NCI-H1092 (cell line): ENCODE data around the gene KCNIP4.

Source experiments
- DNase-seq: peaks from one replicate; lab custom pipeline; 2025; lab: John Stamatoyannopoulos, UW

The KCNIP4 gene

DNA sequence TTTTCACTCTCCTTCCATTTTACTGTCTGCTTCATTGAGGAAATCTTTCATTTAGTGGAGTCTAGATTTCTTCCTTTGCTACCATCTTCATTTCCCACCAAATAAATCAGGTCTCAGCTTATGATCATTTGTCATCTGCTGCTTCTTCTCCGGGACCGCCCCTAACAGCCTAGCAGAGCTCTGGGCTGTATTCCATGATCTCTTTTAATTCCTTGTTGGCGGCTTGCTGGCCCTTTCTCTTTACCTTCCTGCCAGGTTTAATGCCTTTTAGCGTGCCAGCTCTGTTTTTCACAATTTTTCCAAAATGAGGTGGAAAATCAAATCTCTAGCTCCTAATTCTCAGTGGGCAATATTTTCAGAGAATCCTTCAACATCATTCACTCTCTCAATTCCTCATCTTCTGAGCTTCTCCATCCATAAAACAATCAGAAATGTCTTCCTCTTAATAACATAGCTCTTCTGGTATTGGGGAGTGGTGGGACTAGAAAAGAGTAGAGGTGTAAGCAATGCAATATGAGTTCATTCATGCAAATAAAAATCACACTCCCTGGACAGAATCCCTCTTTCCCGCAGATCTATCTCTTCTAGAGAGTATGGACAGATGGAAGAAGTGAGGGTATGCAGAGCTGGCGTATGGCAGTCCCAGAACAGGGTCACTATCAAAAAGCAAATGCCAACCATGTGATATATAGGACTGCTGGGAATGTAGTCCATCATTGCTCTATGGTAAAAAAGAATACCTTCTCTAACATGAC lies 491.3 kb downstream of the KCNIP4 start:
- no peak for DNase-seq

- DNase-seq: no peak
These were observed 493.7 kb downstream of the KCNIP4 start for GRCh38 chr4:21454831-21455230.

- DNase-seq: no peak
These were observed 494.4 kb downstream of the KCNIP4 start for GRCh38 chr4:21454201-21454600.

DNA sequence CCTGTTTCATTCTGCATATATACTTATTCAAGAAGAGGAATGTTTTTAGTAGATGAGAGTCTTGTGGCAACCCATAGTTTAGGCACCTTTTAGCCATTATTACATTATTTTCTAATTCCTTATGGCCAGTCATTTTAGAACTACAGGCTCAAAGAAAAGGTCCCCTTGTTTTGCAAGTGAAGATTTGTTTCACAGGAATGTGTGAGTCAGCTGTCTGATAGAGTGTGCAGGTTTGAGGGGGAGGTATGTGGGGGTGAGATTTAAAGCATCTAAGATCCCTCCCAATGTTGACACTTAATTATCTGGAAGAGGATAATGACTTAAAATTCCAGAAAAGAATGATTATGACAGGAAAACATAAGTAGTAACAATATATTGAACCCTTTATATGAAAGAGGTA lies 495.6 kb downstream of the KCNIP4 start:
- no peak for DNase-seq

DNA sequence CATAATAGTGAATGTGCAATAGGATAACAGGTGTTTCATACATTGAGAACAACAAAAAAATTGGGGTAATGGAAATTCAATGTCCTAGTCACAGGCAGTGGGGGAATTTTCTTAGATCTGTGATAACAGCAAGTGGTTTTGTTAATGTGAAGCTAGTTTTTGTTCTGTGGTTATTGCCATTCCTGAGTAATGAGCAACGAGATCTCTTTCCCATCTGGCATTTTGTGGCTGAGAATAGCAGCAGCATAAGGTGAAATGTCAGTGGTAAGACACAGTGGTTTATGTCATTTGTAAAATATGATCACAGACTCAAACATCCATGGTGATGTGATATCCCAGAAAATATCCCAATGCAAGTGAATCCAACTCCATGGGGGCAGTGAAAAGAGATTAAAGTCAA lies 497.5 kb downstream of the KCNIP4 start:
- DNase-seq: no peak

DNA sequence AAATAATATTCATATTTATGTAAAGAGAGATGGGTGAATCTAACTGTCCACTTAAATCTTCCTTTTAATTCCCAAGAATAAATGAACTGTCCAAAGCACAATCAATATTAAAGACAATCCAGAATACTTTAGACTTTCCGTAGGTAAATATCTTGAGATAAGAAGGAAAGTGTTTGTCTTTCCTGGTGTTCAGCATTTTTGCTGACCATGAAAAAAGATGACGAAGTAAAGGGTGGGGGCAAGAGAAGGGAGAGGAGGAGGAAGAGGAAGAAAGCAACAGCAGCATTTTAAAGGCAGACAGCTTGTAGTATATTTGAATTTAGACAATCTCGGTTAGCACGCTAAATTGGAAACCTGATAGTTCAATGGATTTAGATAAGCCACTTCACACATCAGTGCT lies 498.2 kb downstream of the KCNIP4 start:
- DNase-seq: no peak

- DNase-seq: no peak
These were observed 501.1 kb downstream of the KCNIP4 start for GRCh38 chr4:21447301-21448054.

GRCh38 chr4:21420166-21420565 lies 528.4 kb downstream of the KCNIP4 start:
- no peak for DNase-seq

DNA sequence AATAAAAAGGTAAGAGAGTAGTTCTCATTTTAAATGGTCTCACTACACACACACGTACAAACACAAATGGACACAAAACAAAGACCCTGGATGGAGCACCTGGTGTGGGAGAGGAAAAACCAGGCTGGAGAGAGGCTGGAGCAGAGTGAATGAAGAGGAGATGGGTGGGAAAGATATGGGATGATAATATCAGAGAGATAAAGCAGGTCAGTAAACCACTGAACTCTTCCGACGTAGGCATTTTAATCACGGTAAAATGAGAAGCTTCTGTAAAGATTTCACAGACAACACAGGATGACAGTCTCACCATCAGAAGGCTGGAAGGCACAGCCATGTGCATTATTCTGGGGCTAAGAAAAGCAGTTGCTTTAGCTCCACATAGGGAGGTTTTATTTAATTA lies 532.8 kb downstream of the KCNIP4 start:
- no peak for DNase-seq

DNA sequence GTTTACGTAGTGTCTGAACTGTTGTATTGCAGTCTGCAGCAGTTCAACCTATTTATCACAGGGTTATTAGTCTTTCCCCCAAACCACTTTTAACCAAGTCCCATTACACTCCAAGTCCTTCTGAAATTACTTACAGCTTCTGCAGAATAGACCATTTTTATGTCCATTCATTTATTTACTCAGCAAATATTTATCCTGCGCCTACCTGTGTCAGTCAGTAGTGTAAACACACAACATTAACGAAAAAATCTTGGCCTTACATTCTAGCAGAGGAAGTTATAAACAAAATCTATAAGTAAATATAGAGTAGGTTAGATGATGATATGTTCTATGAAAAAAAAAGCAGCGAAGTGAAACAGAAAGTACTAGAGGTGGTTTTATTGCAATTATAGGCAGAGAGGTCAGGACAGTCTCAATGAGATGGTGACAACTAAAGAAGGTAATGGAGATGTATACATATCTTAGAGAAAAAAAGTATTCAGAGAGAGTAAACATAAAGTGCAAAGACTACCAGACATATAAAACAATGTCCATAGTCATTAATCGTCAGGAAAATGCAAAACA lies 534.7 kb downstream of the KCNIP4 start:
- DNase-seq: no peak

- no peak for DNase-seq
These were observed 537.5 kb downstream of the KCNIP4 start for GRCh38 chr4:21411086-21411485.

GRCh38 chr4:21410372-21410771 lies 538.2 kb downstream of the KCNIP4 start:
- DNase-seq: no peak

- DNase-seq: no peak
These were observed 560.9 kb downstream of the KCNIP4 start for GRCh38 chr4:21387683-21388082.

DNA sequence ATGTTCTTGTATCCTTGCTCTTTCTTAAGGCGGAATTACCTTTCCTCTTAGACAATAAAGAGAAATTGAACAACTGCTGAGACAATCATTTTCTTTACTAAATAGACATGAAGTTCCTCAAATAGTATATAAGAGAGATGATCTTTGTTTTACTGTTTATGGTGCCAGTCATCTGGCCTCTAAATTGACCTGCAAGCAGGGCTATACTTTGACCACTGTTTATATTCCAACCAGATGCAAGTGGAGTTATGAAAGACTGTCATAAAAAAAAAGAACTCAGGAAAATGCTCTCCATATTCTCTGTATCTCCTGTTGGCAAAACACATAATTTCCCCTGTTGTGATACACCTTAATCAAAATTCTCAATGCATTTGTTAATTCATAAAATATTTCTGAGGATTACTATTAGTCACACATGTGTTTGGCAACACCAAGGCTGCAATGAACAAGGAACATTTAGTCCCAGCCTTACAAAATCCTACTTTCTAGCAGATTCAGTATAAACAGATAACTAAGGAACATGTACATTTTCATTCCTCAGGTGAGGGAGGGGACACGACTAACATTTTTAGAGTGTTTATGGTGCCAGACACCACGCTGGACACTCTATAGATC lies 562.3 kb downstream of the KCNIP4 start:
- DNase-seq: no peak

DNA sequence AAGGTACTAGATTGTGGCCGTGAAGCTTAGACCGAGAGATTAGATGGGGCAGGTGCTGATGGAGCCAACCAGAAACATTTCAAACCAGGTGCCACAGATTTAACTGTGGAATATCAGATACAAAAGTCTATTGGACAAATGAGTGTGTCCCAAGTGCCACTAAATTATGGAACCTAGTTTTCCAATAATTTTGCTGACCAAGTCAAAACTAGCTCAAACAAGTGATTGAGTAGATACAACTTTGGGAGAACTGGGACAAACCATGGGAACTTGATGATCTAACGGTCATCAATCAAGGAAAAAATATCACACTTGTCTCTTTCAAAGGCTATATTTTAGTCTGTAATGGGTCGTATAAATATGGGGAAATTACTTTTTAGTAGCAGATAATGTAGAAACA lies 562.9 kb downstream of the KCNIP4 start:
- DNase-seq: no peak

DNA sequence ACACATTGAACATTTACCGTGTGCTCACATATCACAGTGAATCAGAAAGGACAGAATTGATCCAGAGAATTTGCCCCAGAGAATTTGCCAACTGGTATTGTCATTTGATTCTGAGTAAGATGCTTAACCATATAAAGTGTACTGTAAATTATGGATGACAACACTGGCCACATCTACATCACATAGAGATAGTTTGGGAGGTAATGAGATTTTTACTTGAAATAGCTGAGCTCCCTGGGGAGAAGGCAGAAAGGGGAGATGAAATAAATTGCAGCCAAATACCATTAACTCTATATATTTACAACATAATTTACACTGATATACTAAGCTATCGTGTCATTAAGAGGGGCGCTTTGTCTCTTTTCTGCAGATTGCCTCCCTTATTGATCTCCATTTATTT lies 564.0 kb downstream of the KCNIP4 start:
- no peak for DNase-seq

GRCh38 chr4:21380861-21381260 lies 567.7 kb downstream of the KCNIP4 start:
- DNase-seq: no peak

DNA sequence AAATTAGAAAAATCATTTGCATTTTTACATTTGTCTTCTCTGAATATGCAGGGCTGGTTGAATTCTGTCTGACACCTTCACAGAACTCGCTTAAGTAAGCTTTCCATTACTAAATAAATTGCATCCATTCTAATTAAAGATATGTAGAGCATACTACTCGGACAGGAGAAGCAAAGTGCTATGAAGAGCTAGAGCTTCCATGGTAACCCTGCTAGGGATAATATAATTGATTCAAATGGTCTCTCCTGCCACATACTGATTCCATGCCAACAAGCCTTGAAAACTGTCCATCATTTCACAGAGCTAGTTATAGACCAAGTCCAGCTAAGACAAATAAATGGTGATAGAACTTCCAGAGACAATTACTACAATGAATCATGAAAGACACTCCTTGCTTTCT lies 571.5 kb downstream of the KCNIP4 start:
- no peak for DNase-seq

DNA sequence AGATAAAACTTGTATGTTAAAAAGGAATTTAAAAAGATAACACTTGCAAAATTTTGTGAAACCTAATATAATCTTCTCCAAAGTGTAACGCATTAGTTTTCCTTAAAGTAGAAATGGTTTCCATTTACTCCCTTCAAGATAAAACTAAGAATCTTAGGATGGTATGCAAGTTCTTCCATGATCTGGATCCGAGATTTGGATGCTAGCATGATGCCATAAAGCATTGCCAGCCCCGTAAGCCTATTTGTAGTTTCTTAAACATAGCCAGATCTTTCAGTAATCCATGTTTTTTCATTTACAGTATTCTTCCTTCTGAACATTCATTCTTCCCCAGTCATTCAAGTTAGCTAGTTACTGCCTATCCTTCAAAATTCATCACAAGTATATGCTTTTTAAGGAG lies 572.4 kb downstream of the KCNIP4 start:
- DNase-seq: no peak

- DNase-seq: no peak
These were observed 573.8 kb downstream of the KCNIP4 start for GRCh38 chr4:21374641-21375368.

- no peak for DNase-seq
These were observed 581.0 kb downstream of the KCNIP4 start for GRCh38 chr4:21367567-21367966.

DNA sequence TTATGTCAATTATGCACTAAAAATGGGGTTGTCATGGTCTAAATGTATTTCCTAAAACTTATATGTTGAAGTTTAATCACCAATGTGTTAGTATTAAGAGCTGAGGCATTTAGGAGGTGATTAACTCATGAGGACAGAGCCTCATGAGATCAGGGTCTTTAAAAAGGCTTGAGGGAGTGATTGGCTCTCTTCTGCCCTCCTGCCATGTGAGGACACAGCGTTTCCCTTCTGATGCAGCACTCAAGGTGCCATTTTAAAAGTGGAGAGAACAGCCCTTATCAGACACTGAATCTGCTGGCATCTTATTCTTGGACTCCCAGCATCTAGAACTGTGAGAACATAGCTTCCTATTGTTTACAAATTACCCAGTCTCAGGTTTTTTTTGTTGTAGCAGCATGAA lies 581.7 kb downstream of the KCNIP4 start:
- DNase-seq: no peak
